ENCODE data around the gene FAM20C. TPM values are rescaled to one million over a fixed set of nuclear protein-coding genes. Genes with fewer than 3 reads are reported as not detected.

Gene FAM20C
- total RNA-seq, 1 donor from 2014 or later, result 0.11 TPM

DNA sequence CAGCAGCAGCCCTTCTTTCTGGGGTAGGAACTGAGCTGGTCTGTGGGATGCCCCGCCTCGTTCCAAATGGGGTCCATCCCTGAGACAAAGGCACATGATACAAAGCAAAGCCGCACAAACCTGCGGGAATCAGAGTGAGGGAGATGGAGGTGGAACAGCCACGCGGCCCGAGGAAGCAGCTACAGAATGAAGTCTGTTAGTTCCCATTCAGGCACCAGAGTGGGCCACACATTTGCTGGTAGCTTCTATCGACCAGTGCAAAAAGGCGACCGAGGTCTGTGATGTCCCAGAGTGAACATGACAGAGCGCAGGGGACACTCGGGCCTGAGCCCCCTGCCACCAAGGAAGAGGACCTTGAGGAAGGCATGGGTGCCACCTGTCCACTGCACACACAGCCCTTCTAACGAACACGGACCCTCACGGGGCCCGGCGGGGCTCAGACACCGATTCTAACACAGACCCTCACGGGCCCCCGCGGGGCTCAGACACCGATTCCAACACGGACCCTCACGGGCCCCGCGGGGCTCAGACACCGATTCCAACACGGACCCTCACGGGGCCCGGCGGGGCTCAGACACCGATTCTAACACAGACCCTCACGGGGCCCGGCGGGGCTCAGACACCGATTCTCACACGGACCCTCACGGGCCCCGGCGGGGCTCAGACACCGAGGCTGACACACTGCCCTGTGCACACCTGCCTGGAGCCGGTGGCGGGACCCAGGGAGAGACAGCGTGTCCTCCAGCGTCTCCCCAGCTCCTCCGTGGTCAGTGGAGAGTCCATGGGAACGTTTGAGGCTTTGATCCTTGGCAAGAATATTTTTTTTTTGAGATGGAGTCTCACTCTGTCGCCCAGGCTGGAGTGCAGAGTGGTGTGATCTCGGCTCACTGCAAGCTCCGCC is 32.8 kb upstream of the FAM20C start:
- no peaks in the 10 kb centered on the region for H3K9me3 Mint-ChIP-seq
- intact Hi-C loops (cut with micrococcal nuclease), result no loop called here
- H3K36me3 Mint-ChIP-seq (ENCODE audit: low read depth), result no peaks in the 10 kb centered on the region
- no peak overlapping the region for H3K27ac Mint-ChIP-seq
- H3K4me3 Mint-ChIP-seq, result no peak overlapping the region
- ATAC-seq (ENCODE audit: low read depth), result no peak
- H3K4me1 Mint-ChIP-seq, result no peaks in the 10 kb centered on the region
- CTCF ChIA-PET, result no interaction called here
- POLR2A ChIA-PET, result no interaction called here
- no peak for DNase-seq
- TF ChIP-seq, protein P1, sequence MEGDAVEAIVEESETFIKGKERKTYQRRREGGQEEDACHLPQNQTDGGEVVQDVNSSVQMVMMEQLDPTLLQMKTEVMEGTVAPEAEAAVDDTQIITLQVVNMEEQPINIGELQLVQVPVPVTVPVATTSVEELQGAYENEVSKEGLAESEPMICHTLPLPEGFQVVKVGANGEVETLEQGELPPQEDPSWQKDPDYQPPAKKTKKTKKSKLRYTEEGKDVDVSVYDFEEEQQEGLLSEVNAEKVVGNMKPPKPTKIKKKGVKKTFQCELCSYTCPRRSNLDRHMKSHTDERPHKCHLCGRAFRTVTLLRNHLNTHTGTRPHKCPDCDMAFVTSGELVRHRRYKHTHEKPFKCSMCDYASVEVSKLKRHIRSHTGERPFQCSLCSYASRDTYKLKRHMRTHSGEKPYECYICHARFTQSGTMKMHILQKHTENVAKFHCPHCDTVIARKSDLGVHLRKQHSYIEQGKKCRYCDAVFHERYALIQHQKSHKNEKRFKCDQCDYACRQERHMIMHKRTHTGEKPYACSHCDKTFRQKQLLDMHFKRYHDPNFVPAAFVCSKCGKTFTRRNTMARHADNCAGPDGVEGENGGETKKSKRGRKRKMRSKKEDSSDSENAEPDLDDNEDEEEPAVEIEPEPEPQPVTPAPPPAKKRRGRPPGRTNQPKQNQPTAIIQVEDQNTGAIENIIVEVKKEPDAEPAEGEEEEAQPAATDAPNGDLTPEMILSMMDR (IDR thresholded peaks at IDR 0.05), result no peak
- H3K27me3 Mint-ChIP-seq, result peaks cover 7% of the 10 kb centered on the region

DNA sequence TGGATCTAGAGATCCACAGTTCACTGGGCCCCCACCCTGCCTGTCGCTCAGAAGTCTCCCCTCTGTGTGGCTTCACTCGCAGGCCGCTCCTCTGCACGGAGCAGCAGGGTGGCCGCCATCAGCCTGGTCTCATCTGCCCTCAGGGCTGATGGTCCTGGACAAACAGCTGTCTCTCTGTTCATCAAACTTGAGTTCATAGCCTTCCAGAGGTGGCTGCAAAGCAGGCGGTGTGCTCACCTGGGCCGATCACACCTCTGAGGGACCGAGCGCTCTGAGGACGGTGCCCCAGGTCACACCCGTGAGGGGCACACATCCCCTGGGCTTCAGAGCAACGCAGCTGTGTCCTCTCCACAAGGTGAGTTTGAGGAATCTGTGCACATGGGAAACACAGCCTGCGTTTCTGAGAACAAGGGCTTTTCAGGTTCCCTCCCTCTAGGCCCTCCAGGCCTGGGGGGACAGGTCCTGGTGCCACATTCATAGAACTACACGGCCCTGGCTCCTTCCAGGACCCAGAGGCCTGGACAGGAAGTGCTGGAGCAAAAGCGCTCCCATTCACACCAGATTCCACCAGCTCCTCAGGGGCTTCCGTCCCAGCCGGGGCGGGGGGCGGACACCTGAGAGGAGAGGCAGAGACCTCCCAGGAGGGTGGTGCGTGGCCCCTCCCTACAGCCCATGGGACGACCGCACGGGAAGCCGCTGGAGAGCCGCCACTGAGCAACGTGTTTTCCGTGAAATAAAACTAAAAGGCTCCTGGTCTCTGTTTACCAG is 31.2 kb upstream of the FAM20C start:
- Mint-ChIP-seq H3K27me3 (peaks cover 9% of the 10 kb centered on the region), H3K4me3 (no peak overlapping the region), H3K4me1 (no peaks in the 10 kb centered on the region), H3K9me3 (no peaks in the 10 kb centered on the region), H3K36me3 (ENCODE audit: low read depth) (no peaks in the 10 kb centered on the region), H3K27ac (no peak overlapping the region)
- ATAC-seq (ENCODE audit: low read depth), result no peak
- ChIA-PET POLR2A (no interaction called here), CTCF (no interaction called here)
- no peak for DNase-seq
- TF ChIP-seq, protein P1 (IDR thresholded peaks at IDR 0.05), result no peak
- intact Hi-C loops (cut with micrococcal nuclease), result no loop called here

DNA sequence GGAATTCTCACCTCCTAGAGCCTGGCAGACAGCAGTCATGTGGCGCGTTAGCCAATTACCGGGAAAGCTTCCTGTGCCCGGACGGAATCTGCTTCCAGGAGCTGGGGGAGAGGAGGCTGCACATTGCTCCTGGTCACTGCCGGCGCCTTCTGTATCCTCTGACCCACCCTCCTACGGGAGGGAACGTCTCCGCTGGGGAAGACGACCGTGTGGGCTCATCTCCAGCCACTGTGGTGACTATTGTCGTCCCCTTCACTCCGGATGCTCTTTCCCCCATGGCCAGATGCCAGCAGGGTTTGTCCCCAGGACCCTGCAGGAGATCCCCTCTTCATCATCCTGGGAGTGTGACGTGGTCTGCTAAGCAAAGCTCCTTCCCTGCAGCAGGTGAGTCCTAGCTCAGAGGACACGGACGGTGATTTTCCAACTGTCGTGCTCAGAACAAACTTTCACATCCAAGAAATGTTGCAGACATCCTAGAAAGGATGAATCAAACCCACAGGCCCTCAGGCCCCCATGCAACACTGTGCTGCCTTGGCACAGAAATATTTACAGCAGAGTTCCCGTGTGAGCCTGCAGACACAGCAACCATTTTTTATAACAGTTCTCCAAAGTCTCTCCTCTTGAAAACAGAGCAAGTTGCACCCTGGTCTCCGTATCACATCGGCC is 29.6 kb upstream of the FAM20C start:
- Mint-ChIP-seq H3K27ac (no peak overlapping the region), H3K9me3 (no peaks in the 10 kb centered on the region), H3K4me3 (no peak overlapping the region), H3K4me1 (no peaks in the 10 kb centered on the region), H3K36me3 (ENCODE audit: low read depth) (no peaks in the 10 kb centered on the region), H3K27me3 (peaks cover 17% of the 10 kb centered on the region)
- intact Hi-C loops (cut with micrococcal nuclease), result no loop called here
- no peak for DNase-seq
- ChIA-PET CTCF (no interaction called here), POLR2A (no interaction called here)
- TF ChIP-seq, protein P1 (IDR thresholded peaks at IDR 0.05), result no peak
- no peak for ATAC-seq (ENCODE audit: low read depth)

DNA sequence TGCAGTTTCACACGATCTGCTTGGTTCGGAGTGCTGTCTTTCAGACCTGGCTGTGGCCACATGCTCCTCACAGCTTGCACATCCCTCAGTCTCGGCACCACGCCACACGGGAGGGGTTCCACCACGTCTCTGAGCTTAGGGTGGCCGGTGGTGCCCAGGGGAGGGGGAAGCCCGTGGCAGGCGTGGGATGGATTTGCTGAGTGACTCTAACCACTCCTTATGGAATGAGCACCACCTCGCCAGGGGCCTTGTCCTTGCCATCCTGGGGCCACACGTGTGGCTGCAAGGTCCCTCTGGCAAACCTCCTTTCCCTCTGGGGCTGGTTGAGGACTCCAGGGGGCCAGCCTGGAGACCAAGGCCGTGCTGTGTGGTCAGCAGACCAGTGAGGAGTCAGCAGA is 29.1 kb upstream of the FAM20C start:
- Mint-ChIP-seq H3K4me3 (no peak overlapping the region), H3K36me3 (ENCODE audit: low read depth) (no peaks in the 10 kb centered on the region), H3K4me1 (no peaks in the 10 kb centered on the region), H3K27me3 (peaks cover 18% of the 10 kb centered on the region), H3K27ac (no peak overlapping the region), H3K9me3 (no peaks in the 10 kb centered on the region)
- POLR2A ChIA-PET, result no interaction called here
- TF ChIP-seq, protein P1 (IDR thresholded peaks at IDR 0.05), result no peak
- intact Hi-C loops (cut with micrococcal nuclease), result no loop called here
- CTCF ChIA-PET, result no interaction called here
- DNase-seq (no peak), ATAC-seq (ENCODE audit: low read depth) (no peak)
